H9 (cell line): ENCODE measurements around the gene OR2A2. TPM values are rescaled to one million over a fixed set of nuclear protein-coding genes. Genes with fewer than 3 reads are reported as not detected.

ENCODE experiments used
- DNase-seq: peaks from one replicate; pipeline ENCODE4 v3.0.0-alpha.2; 2017
- H2AFZ ChIP-seq: one replicate; pipeline ENCODE4 v1.6.1; 2013; ENCODE audit warnings: mild to moderate bottlenecking, low read length, control low read depth, moderate library complexity
- H2AK5ac ChIP-seq: 2 replicates; pipeline ENCODE4 v1.6.1; 2013; ENCODE audit warnings: low read length, control low read depth, mixed read lengths; ENCODE audit not compliant: insufficient read length
- H2BK120ac ChIP-seq: one replicate; pipeline ENCODE4 v1.6.1; 2013; ENCODE audit warnings: low read depth, mild to moderate bottlenecking, low read length, control low read depth, inconsistent platforms; ENCODE audit not compliant: poor library complexity, severe bottlenecking
- H2BK12ac ChIP-seq: 2 replicates; pipeline ENCODE4 v1.6.1; 2013; ENCODE audit warnings: low read length, control low read depth, mixed read lengths, low read depth; ENCODE audit not compliant: insufficient read length
- H2BK15ac ChIP-seq: 2 replicates; pipeline ENCODE4 v1.6.1; 2013; ENCODE audit warnings: low read depth, low read length, control low read depth
- H2BK20ac ChIP-seq: one replicate; pipeline ENCODE4 v1.6.1; 2013; ENCODE audit warnings: low read depth, mild to moderate bottlenecking, low read length, control low read depth, inconsistent platforms; ENCODE audit not compliant: poor library complexity, severe bottlenecking
- H2BK5ac ChIP-seq: 2 replicates; pipeline ENCODE4 v1.6.1; 2013; ENCODE audit warnings: low read length, control low read depth, mixed read lengths; ENCODE audit not compliant: insufficient read length
- H3K14ac ChIP-seq: 2 replicates; pipeline ENCODE4 v1.6.1; 2013; ENCODE audit warnings: low read length, control low read depth; ENCODE audit not compliant: insufficient read depth
- H3K18ac ChIP-seq: 2 replicates; pipeline ENCODE4 v1.6.1; 2013; ENCODE audit warnings: low read depth, mild to moderate bottlenecking, mixed read lengths, low read length, control low read depth; ENCODE audit not compliant: insufficient read length
- H3K23ac ChIP-seq: 2 replicates; pipeline ENCODE4 v1.6.1; 2013; ENCODE audit warnings: low read length, control low read depth, mixed read lengths, low read depth; ENCODE audit not compliant: insufficient read length
- H3K23me2 ChIP-seq: 2 replicates; pipeline ENCODE4 v1.6.1; 2013; ENCODE audit warnings: low read depth, mild to moderate bottlenecking, mixed read lengths, low read length, control low read depth; ENCODE audit not compliant: insufficient read length, poor library complexity, severe bottlenecking
- H3K27ac ChIP-seq: 2 replicates; pipeline ENCODE4 v1.5.1; 2013; ENCODE audit warnings: low read length, control low read depth, mixed read lengths, low read depth; ENCODE audit not compliant: insufficient read length
- H3K27me3 ChIP-seq: 2 replicates; pipeline ENCODE4 v1.6.1; 2013; ENCODE audit warnings: low read length, control low read depth, inconsistent platforms; ENCODE audit not compliant: insufficient read depth
- H3K4ac ChIP-seq: 2 replicates; pipeline ENCODE4 v1.6.1; 2013; ENCODE audit warnings: low read depth, mild to moderate bottlenecking, control low read depth, inconsistent platforms, low read length, moderate library complexity
- H3K4me1 ChIP-seq: 2 replicates; pipeline ENCODE4 v1.6.1; 2013; ENCODE audit warnings: low read length, control low read depth, inconsistent platforms; ENCODE audit not compliant: insufficient read depth
- H3K4me2 ChIP-seq: 2 replicates; pipeline ENCODE4 v1.6.1; 2013; ENCODE audit warnings: low read length, control low read depth, mixed read lengths; ENCODE audit not compliant: insufficient read length, insufficient read depth
- H3K56ac ChIP-seq: 2 replicates; pipeline ENCODE4 v1.6.1; 2013; ENCODE audit warnings: low read depth, mild to moderate bottlenecking, mixed read lengths, low read length, control low read depth; ENCODE audit not compliant: insufficient read length
- H3K79me1 ChIP-seq: 2 replicates; pipeline ENCODE4 v1.6.1; 2013; ENCODE audit warnings: low read depth, mild to moderate bottlenecking, moderate library complexity, low read length, control low read depth, inconsistent platforms; ENCODE audit not compliant: insufficient read depth, poor library complexity, severe bottlenecking
- H3K79me2 ChIP-seq: 2 replicates; pipeline ENCODE4 v1.6.1; 2013; ENCODE audit warnings: low read length, control low read depth, inconsistent platforms; ENCODE audit not compliant: insufficient read depth
- H3K9ac ChIP-seq: 2 replicates; pipeline ENCODE4 v1.6.1; 2013; ENCODE audit warnings: low read length, control low read depth, mixed read lengths; ENCODE audit not compliant: insufficient read length; ENCODE audit errors: extremely low read depth
- H3K9me3 ChIP-seq: one replicate; pipeline ENCODE4 v1.6.1; 2013; ENCODE audit warnings: low read depth, low read length, inconsistent platforms; ENCODE audit not compliant: control insufficient read depth
- H3T11ph ChIP-seq: one replicate; pipeline ENCODE4 v1.6.1; 2013; ENCODE audit warnings: mild to moderate bottlenecking, low read length, control low read depth, inconsistent platforms
- H4K20me1 ChIP-seq: one replicate; pipeline ENCODE4 v1.6.1; 2013; ENCODE audit not compliant: control insufficient read depth, insufficient read length, insufficient read depth
- H4K5ac ChIP-seq: 2 replicates; pipeline ENCODE4 v1.6.1; 2013; ENCODE audit warnings: low read depth, mild to moderate bottlenecking, mixed read lengths, low read length, control low read depth; ENCODE audit not compliant: insufficient read length
- H4K8ac ChIP-seq: replicated peaks from 2 replicates; pipeline ENCODE4 v1.6.1; 2013; ENCODE audit warnings: low read length, control low read depth, mixed read lengths, low read depth; ENCODE audit not compliant: insufficient read length
- H4K91ac ChIP-seq: 2 replicates; pipeline ENCODE4 v1.6.1; 2013; ENCODE audit warnings: low read depth, mild to moderate bottlenecking, moderate library complexity, mixed read lengths, low read length, control low read depth; ENCODE audit not compliant: insufficient read length
- H3K27ac Mint-ChIP-seq, 3 experiments: 2 replicates in 2 of 3; 3 replicates in 1 of 3; pipeline ENCODE4 v1.8.0; 2020 to 2021; ENCODE audit warnings: mixed read lengths in 3 of 3, mild to moderate bottlenecking in 1 of 3, moderate library complexity in 1 of 3
- H3K27me3 Mint-ChIP-seq: 2 replicates; pipeline ENCODE4 v1.8.0; 2021; ENCODE audit warnings: low read depth, mild to moderate bottlenecking, moderate library complexity, mixed read lengths
- H3K36me3 Mint-ChIP-seq, 3 experiments: 2 replicates in 2 of 3; 3 replicates in 1 of 3; pipeline ENCODE4 v1.8.0; 2020 to 2021; ENCODE audit warnings: low read depth in 3 of 3, mixed read lengths in 3 of 3; ENCODE audit not compliant: insufficient read depth in 1 of 3
- H3K4me1 Mint-ChIP-seq, 2 experiments: 2 replicates each; pipeline ENCODE4 v1.8.0; 2020; ENCODE audit warnings: mixed read lengths in 2 of 2
- H3K4me3 Mint-ChIP-seq, 2 experiments: 2 replicates in 1 of 2; 3 replicates in 1 of 2; pipeline ENCODE4 v1.8.0; 2020 to 2021; ENCODE audit warnings: mild to moderate bottlenecking in 2 of 2, mixed read lengths in 2 of 2, moderate library complexity in 1 of 2
- H3K9me3 Mint-ChIP-seq, 2 experiments: 2 replicates in 1 of 2; 3 replicates in 1 of 2; pipeline ENCODE4 v1.8.0; 2020; ENCODE audit warnings: mild to moderate bottlenecking in 2 of 2, mixed read lengths in 2 of 2, moderate library complexity in 1 of 2
- WGBS: extraction: QIAGEN DNeasy Blood & Tissue Kit; methylation state at CpG from one replicate; pipeline ENCODE4 v1.1.7; 2013; ENCODE audit warnings: missing lambda C conversion rate, low lambda C conversion rate, mixed read lengths; ENCODE audit not compliant: insufficient read length; ENCODE audit errors: extremely low coverage; 5-methylcytosine and 5-hydroxymethylcytosine counted together
- total RNA-seq: library from RNA; stranded (reverse); gene quantifications from 2 replicates; pipeline ENCODE4 v1.2.1, GENCODE V29; 2021
- TF ChIP-seq, protein P1 (sequence below): fragments of 200-600 bp; sonication (generic); conservative IDR thresholded peaks from 3 replicates; pipeline ENCODE4 v1.8.0; 2021; ENCODE audit warnings: antibody characterized with exemption, mild to moderate bottlenecking

The OR2A2 gene
- total RNA-seq, 1 experiment from 2014 or later, result not detected

GRCh38 chr7:144090667-144091066, 18.7 kb upstream of the OR2A2 start:
- no peak overlapping the region for H2AFZ ChIP-seq

More at GRCh38 chr7:144090667-144091066, 18.7 kb upstream of the OR2A2 start:
- Mint-ChIP-seq H3K4me3 (no peak overlapping the region), H3K27ac (no peak overlapping the region), H3K9me3 (peaks cover 0 to 11% of the 10 kb centered on the region in 2 experiments; a peak in 2 of 5 replicates), H3K27me3 (no peaks in the 10 kb centered on the region), H3K4me1 (peaks cover 3% of the 10 kb centered on the region in 2 experiments; a peak in 2 of 4 replicates), H3K36me3 (no peaks in the 10 kb centered on the region; a peak in 1 of 7 replicates)
- Histone ChIP-seq H3K79me2 (no peaks in the 10 kb centered on the region), H3K23me2 (peaks cover 2% of the 10 kb centered on the region), H3K27ac (no peak overlapping the region), H3K9ac (no peak overlapping the region), H4K8ac (no peak overlapping the region), H4K20me1 (no peaks in the 10 kb centered on the region), H3T11ph (no peak overlapping the region), H2BK12ac (no peak overlapping the region), H4K91ac (no peak overlapping the region), H2BK20ac (no peak overlapping the region), H2AK5ac (no peak overlapping the region), H3K27me3 (no peaks in the 10 kb centered on the region), H3K18ac (no peak overlapping the region), H2BK120ac (no peak overlapping the region), H3K4ac (no peak overlapping the region), H2BK15ac (no peak overlapping the region), H3K4me2 (no peak overlapping the region), H3K56ac (no peak overlapping the region), H3K4me1 (no peaks in the 10 kb centered on the region), H3K9me3 (no peaks in the 10 kb centered on the region), H3K23ac (no peak overlapping the region), H3K79me1 (no peaks in the 10 kb centered on the region), H2BK5ac (no peak overlapping the region), H3K14ac (no peak overlapping the region), H4K5ac (no peak overlapping the region)
- no CpG with 5 or more reads among the region's 3 CpGs for WGBS
- no peak for DNase-seq
- TF ChIP-seq, protein P1, sequence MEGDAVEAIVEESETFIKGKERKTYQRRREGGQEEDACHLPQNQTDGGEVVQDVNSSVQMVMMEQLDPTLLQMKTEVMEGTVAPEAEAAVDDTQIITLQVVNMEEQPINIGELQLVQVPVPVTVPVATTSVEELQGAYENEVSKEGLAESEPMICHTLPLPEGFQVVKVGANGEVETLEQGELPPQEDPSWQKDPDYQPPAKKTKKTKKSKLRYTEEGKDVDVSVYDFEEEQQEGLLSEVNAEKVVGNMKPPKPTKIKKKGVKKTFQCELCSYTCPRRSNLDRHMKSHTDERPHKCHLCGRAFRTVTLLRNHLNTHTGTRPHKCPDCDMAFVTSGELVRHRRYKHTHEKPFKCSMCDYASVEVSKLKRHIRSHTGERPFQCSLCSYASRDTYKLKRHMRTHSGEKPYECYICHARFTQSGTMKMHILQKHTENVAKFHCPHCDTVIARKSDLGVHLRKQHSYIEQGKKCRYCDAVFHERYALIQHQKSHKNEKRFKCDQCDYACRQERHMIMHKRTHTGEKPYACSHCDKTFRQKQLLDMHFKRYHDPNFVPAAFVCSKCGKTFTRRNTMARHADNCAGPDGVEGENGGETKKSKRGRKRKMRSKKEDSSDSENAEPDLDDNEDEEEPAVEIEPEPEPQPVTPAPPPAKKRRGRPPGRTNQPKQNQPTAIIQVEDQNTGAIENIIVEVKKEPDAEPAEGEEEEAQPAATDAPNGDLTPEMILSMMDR, result no peak
